Measurements from ENCODE around the gene PSMG3.

GRCh38 chr7:1563981-1564602 is 5.7 kb downstream of the PSMG3 start:
- TF ChIP-seq, protein P1, sequence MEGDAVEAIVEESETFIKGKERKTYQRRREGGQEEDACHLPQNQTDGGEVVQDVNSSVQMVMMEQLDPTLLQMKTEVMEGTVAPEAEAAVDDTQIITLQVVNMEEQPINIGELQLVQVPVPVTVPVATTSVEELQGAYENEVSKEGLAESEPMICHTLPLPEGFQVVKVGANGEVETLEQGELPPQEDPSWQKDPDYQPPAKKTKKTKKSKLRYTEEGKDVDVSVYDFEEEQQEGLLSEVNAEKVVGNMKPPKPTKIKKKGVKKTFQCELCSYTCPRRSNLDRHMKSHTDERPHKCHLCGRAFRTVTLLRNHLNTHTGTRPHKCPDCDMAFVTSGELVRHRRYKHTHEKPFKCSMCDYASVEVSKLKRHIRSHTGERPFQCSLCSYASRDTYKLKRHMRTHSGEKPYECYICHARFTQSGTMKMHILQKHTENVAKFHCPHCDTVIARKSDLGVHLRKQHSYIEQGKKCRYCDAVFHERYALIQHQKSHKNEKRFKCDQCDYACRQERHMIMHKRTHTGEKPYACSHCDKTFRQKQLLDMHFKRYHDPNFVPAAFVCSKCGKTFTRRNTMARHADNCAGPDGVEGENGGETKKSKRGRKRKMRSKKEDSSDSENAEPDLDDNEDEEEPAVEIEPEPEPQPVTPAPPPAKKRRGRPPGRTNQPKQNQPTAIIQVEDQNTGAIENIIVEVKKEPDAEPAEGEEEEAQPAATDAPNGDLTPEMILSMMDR (IDR thresholded peaks at IDR 0.05), result no peak
- no peak for TF ChIP-seq ATF1 (CRISPR knock-in tag; IDR thresholded peaks at IDR 0.05)
- TF ChIP-seq ZNF121 (CRISPR knock-in tag; IDR thresholded peaks at IDR 0.05), result no peak
- no peak for TF ChIP-seq ETV6 (CRISPR knock-in tag; IDR thresholded peaks at IDR 0.05)
- no peak for TF ChIP-seq NFYB (CRISPR knock-in tag; conservative IDR thresholded peaks at IDR 0.05; ENCODE audit: low read depth)
- no peak for TF ChIP-seq MXD4 (CRISPR knock-in tag; IDR thresholded peaks at IDR 0.05; ENCODE audit: borderline replicate concordance)
